Stimulated activated CD4-positive, alpha-beta T cell treated with anti-CD3 and anti-CD28 coated beads, Interleukin-12 subunit alpha, Interleukin-12 subunit beta, amount 100 ng/mL, for 48 hours (primary cell): ENCODE data around the gene SMS.

Source experiments
- DNase-seq, 3 donors: peaks; one replicate each; pipeline ENCODE4 v3.0.0-alpha.2; 2020; ENCODE audit warnings: low read depth in 2 of 3, low spot score in 1 of 3

The SMS gene

GRCh38 chrX:22037225-22037624, 96.7 kb downstream of the SMS start:
- no peak for DNase-seq

GRCh38 chrX:22037911-22038537, 97.5 kb downstream of the SMS start:
- DNase-seq: no peak

- DNase-seq: no peak
These were observed 99.0 kb downstream of the SMS start for GRCh38 chrX:22039541-22039940.

DNA sequence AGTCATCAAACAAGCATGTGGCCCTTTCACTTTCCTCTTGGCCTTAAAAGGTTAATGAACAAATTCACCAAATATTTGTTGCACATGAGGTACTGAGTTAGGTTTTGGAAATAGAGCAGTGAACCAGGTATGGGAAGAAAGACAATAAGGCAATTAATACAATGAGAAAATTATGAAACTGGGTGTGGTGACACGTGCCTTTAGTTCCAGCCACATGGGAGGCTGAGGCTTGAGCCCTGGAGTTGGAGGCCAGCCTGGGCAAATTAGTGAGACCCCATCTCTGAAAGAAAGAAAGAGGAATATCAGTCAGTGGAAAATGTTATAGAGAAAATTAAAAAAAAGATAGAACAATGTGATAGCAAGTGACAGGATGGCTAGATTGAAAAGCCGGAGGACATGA, 99.7 kb downstream of the SMS start:
- DNase-seq: no peak

- DNase-seq: no peak
These were observed 101.5 kb downstream of the SMS start for GRCh38 chrX:22041907-22042530.

DNA sequence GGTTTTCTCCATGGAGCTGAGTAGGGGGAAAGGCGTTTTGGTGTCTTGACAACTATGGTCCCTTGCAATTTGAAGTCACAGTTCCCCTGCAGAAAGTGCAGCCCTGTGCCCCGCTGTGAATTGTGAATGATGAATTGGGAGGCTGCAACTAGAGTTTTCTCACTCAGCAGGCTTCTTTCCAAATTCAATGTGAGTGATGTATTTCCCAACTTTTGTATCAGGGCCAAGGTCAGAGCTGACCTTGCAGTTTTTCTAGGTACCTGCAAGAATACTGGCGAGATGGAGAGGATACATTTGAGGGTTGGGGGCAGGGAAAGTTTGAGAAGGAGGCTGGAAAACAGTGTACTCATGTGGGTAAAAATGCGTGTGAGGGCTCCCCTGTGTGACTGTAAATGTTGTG, 103.4 kb downstream of the SMS start:
- no peak for DNase-seq
